NOMO-1 treated with dmso at 0.1 percent for 144 hours (cell line): ENCODE data around the gene WDR36.

Experiments used
- DNase-seq: peaks from one replicate; lab custom pipeline; 2025; ENCODE audit not compliant: unreplicated experiment; lab: John Stamatoyannopoulos, UW

The WDR36 gene

GRCh38 chr5:111099058-111099778 lies 7.1 kb downstream of the WDR36 start:
- DNase-seq, result no peak

DNA sequence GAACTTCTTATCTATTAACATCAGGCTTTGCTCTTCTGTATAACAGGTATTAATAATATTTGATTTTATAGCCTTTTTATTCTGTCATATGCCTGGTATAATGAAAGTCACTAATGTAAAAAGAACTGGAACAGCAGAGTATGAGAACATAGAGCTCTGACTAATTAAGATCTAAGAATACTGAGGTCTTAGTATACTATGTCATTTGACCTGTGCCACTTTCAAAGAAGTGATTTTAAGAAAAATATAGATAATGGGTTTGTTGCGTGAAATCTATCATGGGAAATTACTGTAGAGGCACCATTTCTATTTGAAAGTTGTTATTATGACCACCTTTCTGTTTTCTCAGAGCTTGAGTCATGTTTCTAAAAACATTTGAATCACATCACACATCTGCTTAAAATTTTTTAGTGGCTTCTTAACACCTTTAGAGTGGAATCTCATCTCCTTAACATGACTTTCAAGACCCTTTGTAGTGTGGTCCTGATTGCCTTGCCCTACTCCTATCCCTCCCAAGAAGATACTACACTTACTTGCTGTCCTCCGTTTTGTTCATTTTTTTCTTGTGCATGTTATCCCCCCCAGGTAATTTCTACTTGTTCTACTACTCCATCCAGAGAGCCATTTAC lies 14.3 kb downstream of the WDR36 start:
- no peak for DNase-seq

DNA sequence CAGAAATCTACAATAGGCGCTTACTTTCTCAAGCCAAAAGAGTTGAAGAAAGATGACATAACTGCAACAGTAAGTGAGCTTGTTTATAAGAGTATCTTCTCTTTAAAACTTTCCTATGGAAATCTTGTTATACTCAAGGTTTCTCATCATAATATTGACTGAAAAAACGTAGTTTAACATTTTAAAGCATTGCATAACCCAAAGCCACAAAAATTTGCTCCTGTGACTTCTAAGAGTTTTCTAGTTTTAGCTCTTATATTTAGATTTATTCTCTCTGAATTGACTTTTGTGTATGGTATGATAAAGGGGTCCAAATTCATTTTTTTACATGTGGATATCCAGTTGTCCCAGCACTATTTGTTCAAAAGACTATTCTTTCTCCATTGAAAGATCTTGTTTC lies 15.2 kb downstream of the WDR36 start:
- DNase-seq, result no peak

- DNase-seq, result no peak
These were observed 19.8 kb downstream of the WDR36 start for GRCh38 chr5:111111956-111112355.

DNA sequence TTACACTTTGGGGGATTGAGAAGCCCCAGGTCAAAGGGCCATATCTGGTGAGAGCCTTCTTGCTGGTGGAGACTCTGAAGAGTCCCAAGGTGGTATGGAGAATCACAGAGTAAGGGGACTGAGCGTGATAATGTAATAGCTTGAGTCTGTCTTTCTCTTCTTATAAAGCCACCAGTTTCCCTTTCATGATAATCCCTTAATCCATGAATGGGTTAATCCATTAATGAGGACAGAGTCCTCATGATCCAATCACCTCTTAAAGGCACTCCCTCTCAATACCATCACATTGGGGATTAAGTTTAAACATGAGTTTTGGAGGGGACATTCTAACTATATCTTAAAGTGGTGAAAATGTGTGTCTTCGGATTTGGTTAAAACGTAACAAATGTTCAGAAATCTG lies 21.5 kb downstream of the WDR36 start:
- no peak for DNase-seq

DNA sequence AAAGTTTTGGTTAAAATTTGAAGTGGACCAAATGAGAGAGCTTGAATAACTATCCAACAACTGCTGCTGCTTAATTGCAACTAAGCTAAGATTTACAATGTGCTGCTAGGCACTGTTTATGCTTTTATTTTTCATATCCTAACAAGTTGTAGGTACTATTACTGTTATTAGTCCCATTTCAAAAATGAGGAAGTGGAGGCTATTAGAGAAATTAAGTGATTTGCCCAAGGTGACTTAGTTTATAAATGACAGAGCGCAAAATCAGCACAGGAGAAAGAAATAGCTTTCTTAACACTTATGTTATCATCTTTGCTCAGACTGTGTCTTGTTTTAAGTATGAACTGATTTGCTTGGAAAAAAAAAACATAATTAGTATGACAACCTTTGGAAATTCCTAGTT lies 23.1 kb downstream of the WDR36 start:
- no peak for DNase-seq

DNA sequence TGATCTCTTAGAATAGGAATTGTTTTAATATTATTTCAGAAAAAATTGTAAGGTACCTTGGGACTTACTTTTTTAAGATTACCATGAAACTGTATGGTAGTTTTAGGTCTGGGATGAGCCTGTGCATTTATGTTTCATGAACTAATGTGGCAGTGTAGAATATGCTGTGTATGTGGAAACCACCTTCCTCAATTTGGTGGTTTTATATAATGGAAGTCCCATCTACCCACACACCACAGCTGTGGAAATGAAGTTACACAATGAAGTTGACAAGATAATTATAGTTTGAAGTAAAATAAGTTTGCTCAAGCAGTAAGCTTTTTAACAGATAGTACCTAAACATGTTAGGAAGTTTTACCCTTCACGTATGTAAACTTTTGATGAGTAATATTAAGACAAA lies 24.4 kb downstream of the WDR36 start:
- DNase-seq, result peak; percentile 70

GRCh38 chr5:111117136-111117535 lies 25.0 kb downstream of the WDR36 start:
- no peak for DNase-seq

DNA sequence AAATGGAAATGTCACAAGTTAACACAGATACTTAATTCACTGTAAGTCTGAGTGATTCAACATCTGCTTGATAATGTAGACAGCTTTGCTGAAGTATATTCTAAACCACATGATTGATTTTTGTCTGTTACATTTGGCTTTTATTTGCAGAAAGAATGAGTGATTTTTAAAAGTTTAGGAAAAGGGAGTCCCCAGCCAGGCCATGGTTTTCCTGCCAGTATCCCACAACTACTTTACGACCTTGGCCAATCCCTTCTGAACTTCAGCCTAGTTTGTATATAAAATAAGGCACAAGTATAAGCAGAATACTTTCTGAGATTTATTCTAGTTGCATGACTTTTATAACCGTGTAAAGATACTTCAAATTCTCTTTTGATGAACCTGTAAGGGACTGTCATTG lies 27.1 kb downstream of the WDR36 start:
- no peak for DNase-seq

DNA sequence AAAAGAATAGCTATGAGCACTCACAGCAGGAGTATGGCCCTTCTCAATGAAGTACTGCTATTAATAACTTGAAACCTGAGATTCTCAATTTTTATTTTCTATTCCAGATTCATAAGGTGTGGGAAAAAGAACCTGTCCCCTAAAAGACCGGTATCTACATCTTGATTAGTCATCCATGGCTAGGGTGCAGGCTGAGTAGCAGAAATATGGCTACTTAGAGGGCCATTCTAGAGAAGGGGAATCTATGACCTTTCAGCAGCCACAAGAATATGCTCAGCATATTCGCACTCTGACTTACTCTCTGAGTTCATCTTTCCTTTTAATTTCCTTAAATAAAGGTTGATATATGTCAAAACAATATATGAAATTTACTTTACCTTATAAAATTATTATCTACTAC lies 27.7 kb downstream of the WDR36 start:
- DNase-seq, result no peak

GRCh38 chr5:111120911-111121310 lies 28.8 kb downstream of the WDR36 start:
- no peak for DNase-seq

- no peak for DNase-seq
These were observed 29.8 kb downstream of the WDR36 start for GRCh38 chr5:111121926-111122325.

GRCh38 chr5:111122398-111122797 lies 30.2 kb downstream of the WDR36 start:
- DNase-seq, result no peak

DNA sequence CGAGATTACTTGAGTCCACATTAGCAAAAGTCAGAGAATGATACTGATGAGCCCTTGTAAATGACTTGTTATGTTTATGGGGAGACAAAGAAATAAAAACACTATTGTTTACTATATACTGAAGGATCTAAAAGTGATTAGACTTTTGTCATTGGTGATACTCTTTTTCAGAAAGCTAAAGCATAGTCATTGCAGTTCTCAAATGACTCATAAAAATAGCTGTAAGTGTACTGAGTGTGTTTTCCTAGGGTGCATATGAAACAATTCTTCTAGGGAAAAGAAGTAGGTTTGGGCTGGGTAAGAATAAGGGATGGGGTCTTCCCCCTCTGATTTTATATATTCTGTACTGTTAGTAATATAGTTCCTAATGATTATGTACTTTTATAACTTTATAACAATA lies 32.6 kb downstream of the WDR36 start:
- no peak for DNase-seq

DNA sequence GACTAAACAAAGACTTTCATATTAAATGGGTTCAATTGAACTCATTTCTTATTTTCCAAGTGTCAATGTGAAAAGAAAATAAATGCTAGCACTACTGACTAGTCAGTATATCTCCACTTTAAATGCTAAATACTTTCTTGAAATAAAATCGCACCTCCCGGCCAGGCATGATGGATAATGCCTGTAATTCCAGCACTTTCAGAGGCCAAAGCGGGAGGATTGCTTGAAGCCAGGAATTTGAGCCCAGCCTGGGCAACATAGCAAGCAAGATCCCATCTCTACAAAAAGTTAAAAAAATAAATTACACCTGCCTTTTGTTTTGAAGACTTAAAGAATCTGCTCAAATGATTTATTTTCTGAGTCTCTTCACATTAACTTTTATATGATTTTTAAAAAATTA lies 34.7 kb downstream of the WDR36 start:
- DNase-seq, result no peak

DNA sequence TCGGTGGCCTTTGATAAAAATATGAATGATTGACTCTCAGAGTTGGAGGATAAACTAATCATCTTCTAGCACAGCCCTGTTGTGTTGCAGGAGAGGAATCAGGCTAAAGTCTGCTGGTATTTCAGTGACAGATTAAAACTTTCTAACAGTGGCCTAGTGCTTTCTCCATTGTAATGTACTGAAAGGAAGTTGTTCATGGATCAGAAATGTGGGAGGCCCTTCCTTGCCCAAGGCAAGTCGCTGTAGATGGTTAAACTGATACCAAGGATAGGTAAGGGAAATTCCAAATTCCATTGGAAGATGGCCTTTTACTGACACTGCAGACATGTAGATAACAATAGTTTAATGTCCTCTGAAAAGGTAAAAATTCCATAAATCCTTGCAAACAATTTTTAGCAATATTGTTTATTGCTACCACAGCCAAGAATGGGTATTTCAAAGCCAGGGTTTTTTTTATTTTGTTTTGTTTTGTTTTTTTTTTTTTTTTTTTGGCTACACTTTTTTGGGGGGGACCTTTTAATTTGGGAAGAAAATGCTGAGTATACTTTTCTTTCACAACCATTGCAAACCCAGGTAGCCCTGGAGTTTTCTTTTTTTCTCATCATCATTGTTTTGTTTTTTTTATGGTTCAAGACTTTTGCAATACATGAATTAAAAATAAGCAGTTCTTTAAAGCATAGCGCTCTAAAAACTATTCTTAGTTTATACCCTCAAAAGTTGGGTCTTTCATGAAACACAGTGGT lies 35.5 kb downstream of the WDR36 start:
- no peak for DNase-seq

DNA sequence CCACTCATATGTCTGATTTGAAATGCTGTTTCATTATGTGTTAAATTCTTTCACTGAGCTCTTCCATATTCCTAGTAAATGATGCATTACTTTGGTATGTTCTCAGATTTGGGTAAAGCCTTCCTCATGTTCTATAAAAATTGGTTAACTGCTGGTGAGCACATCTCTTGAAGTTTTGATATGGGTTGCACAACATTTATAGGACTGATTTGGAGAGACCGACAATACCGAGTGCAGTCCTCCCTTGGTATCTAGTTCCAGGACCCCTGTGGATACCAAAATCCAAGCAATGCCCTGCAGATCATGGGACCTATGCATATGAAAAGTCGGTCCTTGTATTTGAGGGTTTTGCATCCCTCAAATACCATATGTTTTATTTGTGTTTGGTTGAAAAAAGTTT lies 37.8 kb downstream of the WDR36 start:
- DNase-seq, result no peak

GRCh38 chr5:111131356-111131755 lies 39.2 kb downstream of the WDR36 start:
- DNase-seq, result no peak

DNA sequence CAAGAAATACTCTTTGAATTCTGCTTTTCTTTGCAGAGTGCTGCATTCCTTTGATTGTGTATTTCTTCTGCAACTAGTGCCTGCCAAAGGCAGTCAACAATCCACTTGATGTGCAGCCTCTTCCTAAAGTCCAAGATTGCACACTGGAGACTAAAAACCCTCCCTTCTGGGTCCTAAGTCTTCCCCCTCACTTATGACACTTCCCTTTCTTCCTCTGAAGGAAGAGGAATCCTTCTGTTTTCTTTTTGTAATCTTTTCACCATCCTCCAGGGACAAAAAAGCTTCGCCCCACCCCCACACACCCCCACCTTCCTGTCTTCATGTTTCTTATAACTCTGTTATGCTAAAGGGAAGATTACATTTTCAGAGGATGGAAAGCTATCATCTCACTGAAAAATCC lies 39.9 kb downstream of the WDR36 start:
- no peak for DNase-seq

DNA sequence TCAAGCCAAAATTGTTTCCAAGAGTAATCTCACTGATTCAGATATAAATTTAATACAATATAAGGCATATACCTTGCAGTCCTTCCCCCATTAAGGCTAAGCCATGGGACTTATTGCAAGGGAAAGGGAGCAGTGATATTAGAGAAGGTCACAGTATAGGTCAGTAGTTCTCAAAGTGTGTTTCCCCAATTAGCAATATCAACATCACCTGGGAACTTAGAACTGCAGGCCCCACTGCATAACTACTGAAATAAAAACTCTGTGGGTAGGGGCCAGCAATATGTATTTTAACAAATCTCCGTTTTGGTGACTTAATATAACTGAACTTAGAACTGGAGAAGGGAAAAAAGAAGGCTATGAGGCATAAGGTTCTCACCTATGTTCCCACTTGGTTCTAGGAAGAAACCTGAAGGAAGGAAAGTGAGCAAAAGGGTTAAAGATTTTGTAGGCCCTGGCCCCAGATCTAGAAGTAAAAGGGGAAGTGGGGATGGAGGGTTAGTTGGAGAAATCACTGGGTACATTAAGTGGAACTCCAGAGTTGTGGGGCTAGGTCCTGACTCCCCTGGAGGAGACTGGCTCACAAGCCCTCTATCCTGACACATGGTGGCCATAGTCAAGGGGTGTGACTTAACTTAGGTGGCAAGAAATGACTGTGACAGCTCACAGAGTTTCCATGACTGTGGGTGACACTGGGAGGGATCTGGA lies 40.7 kb downstream of the WDR36 start:
- peak; percentile 22 for DNase-seq

- no peak for DNase-seq
These were observed 41.2 kb downstream of the WDR36 start for GRCh38 chr5:111133436-111133751.

DNA sequence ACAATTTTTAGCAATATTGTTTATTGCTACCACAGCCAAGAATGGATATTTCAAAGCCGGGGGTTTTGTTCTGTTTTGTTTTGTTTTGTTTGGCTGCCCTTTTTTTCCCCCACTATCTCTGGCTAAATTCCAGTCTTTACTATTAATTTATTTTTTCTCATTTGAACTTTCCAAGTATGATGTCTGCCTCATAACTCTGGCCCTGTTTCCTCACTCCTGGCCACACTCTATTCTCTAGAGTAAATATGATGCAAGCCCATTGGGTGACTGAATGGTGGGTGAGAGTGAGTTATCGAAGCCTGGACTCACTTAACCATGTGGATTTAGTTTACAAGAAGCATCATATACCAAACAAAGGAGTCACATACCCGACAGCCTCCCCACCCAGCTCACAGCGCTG lies 41.9 kb downstream of the WDR36 start:
- DNase-seq, result no peak
